ENCODE results near the gene GNG7. TPM values are rescaled to one million over a fixed set of nuclear protein-coding genes. Genes with fewer than 3 reads are reported as not detected.

GNG7 gene
- polyA plus RNA-seq, 1 experiment: 0.57 TPM

- POLR2A ChIA-PET: no interaction called here
- CTCF ChIA-PET: no interaction called here
Measured at GRCh38 chr19:2693492-2694160, 8.9 kb downstream of the GNG7 start.

GRCh38 chr19:2691951-2692350 is 10.5 kb downstream of the GNG7 start:
- ChIA-PET CTCF (no interaction called here), POLR2A (interaction anchor here (0.7 kb wide), 1 partner anchor 187 kb away, joined by 4 read pairs; no protein-coding TSS in a partner anchor)
- Histone ChIP-seq H3K27ac (ENCODE audit: low read depth, low read length) (no peak overlapping the region), H3K27me3 (ENCODE audit: control insufficient read depth, insufficient read depth, low read length) (peaks cover 10% of the 10 kb centered on the region), H3K9me3 (ENCODE audit: control insufficient read depth, insufficient read depth, low read length) (no peaks in the 10 kb centered on the region), H3K4me3 (ENCODE audit: low read depth, low read length) (no peak overlapping the region)
- TF ChIP-seq CTCF (IDR thresholded peaks at IDR 0.05; ENCODE audit: low read depth, low read length): no peak
- DNase-seq (ENCODE audit: low read depth, low spot score): no peak

More at GRCh38 chr19:2693492-2694160, 8.9 kb downstream of the GNG7 start:
- peaks cover 14% of the 10 kb centered on the region for H3K27me3 ChIP-seq (ENCODE audit: control insufficient read depth, insufficient read depth, low read length)
- H3K27ac ChIP-seq (ENCODE audit: low read depth, low read length): no peak overlapping the region
- no peak for DNase-seq (ENCODE audit: low read depth, low spot score)
- no peak overlapping the region for H3K4me3 ChIP-seq (ENCODE audit: low read depth, low read length)
- H3K9me3 ChIP-seq (ENCODE audit: control insufficient read depth, insufficient read depth, low read length): no peaks in the 10 kb centered on the region
- no peak for TF ChIP-seq CTCF (IDR thresholded peaks at IDR 0.05; ENCODE audit: low read depth, low read length)

GRCh38 chr19:2690856-2691255 is 11.6 kb downstream of the GNG7 start:
- peaks cover 10% of the 10 kb centered on the region for H3K27me3 ChIP-seq (ENCODE audit: control insufficient read depth, insufficient read depth, low read length)
- CTCF ChIA-PET: no interaction called here
- TF ChIP-seq CTCF (IDR thresholded peaks at IDR 0.05; ENCODE audit: low read depth, low read length): no peak
- no peak overlapping the region for H3K27ac ChIP-seq (ENCODE audit: low read depth, low read length)
- H3K4me3 ChIP-seq (ENCODE audit: low read depth, low read length): no peak overlapping the region
- no peak for DNase-seq (ENCODE audit: low read depth, low spot score)
- peaks cover 3% of the 10 kb centered on the region; the same call in 1 of the 2 replicates for H3K9me3 ChIP-seq (ENCODE audit: control insufficient read depth, insufficient read depth, low read length)
- POLR2A ChIA-PET: no interaction called here

GRCh38 chr19:2686360-2686759 is 16.1 kb downstream of the GNG7 start:
- DNase-seq (ENCODE audit: low read depth, low spot score): no peak
- no peak for TF ChIP-seq CTCF (IDR thresholded peaks at IDR 0.05; ENCODE audit: low read depth, low read length)
- CTCF ChIA-PET: no interaction called here
- H3K4me3 ChIP-seq (ENCODE audit: low read depth, low read length): no peak overlapping the region
- peaks cover 9% of the 10 kb centered on the region; the same call in 1 of the 2 replicates for H3K9me3 ChIP-seq (ENCODE audit: control insufficient read depth, insufficient read depth, low read length)
- H3K27me3 ChIP-seq (ENCODE audit: control insufficient read depth, insufficient read depth, low read length): no peaks in the 10 kb centered on the region
- no peak overlapping the region for H3K27ac ChIP-seq (ENCODE audit: low read depth, low read length)
- POLR2A ChIA-PET: interaction anchor here (0.7 kb wide), 1 partner anchor 122 kb away, joined by 3 read pairs; no protein-coding TSS in a partner anchor

- DNase-seq (ENCODE audit: low read depth, low spot score): no peak
- H3K9me3 ChIP-seq (ENCODE audit: control insufficient read depth, insufficient read depth, low read length): peaks cover 9% of the 10 kb centered on the region; the same call in 1 of the 2 replicates
- no peak overlapping the region for H3K27ac ChIP-seq (ENCODE audit: low read depth, low read length)
- POLR2A ChIA-PET: no interaction called here
- CTCF ChIA-PET: no interaction called here
- H3K27me3 ChIP-seq (ENCODE audit: control insufficient read depth, insufficient read depth, low read length): no peaks in the 10 kb centered on the region
- no peak for TF ChIP-seq CTCF (IDR thresholded peaks at IDR 0.05; ENCODE audit: low read depth, low read length)
- no peak overlapping the region for H3K4me3 ChIP-seq (ENCODE audit: low read depth, low read length)
Measured at GRCh38 chr19:2685204-2685704, 17.2 kb downstream of the GNG7 start.
